ENCODE data around the gene ZIK1. TPM values are rescaled to one million over a fixed set of nuclear protein-coding genes. Genes with fewer than 3 reads are reported as not detected.

ZIK1 gene
- total and polyA plus RNA-seq, 9 of the 15 experiments (the other 6 are each of a cell fraction or from before 2014, with no cell fraction given), result 0.03 to 0.42 (median 0.15) TPM; not detected in 1

GRCh38 chr19:57559404-57560025 is 24.4 kb upstream of the ZIK1 start, which contains the start of gene ZNF550 (continued):
- TF ChIP-seq DACH1 (IDR thresholded peaks at IDR 0.05; ENCODE audit: partially characterized antibody) (no peak), ZNF445 (CRISPR knock-in tag; IDR thresholded peaks at IDR 0.05; ENCODE audit: low read depth) (no peak), CTCF (IDR thresholded peaks at IDR 0.05 in 2 of 3, conservative IDR thresholded peaks at IDR 0.05 in 1 of 3; ENCODE audit: insufficient read depth in 2 of 3, low read depth in 1 of 3, low read length in 3 of 3) (no peak), LCOR (CRISPR knock-in tag; IDR thresholded peaks at IDR 0.05) (no peak), KAT2B (IDR thresholded peaks at IDR 0.05; ENCODE audit: low read depth, low read length) (no peak), PCBP1 (IDR thresholded peaks at IDR 0.05; ENCODE audit: low read depth, low read length, poor library complexity, severe bottlenecking) (no peak), HDAC2 (IDR thresholded peaks at IDR 0.05) (no peak), PHB2 (IDR thresholded peaks at IDR 0.05; ENCODE audit: low read depth) (no peak), NUFIP1 (IDR thresholded peaks at IDR 0.05; ENCODE audit: partially characterized antibody) (no peak), PRMT5 (CRISPR knock-in tag; IDR thresholded peaks at IDR 0.05) (no peak), POLR2H (tag; IDR thresholded peaks at IDR 0.05; ENCODE audit: low read depth) (no peak), ATF7 (IDR thresholded peaks at IDR 0.05) (peak; percentile 33; the same call in 1 of the 2 replicates), HDGF (IDR thresholded peaks at IDR 0.05) (no peak), RBM14 (IDR thresholded peaks at IDR 0.05; ENCODE audit: borderline replicate concordance, insufficient read depth, low read depth, low read length) (no peak), BCL6 (CRISPR knock-in tag; IDR thresholded peaks at IDR 0.05) (no peak), ZFX (CRISPR knock-in tag; IDR thresholded peaks at IDR 0.05) (peak; percentile 42), IRF2 (CRISPR knock-in tag; IDR thresholded peaks at IDR 0.05) (no peak), ZNF785 (CRISPR knock-in tag; IDR thresholded peaks at IDR 0.05) (no peak), RB1 (IDR thresholded peaks at IDR 0.05; ENCODE audit: low read depth) (no peak), DNMT1 (IDR thresholded peaks at IDR 0.05) (no peak), CC2D1A (IDR thresholded peaks at IDR 0.05) (no peak), CXXC5 (CRISPR knock-in tag; IDR thresholded peaks at IDR 0.05) (peak; percentile 82), PKNOX1 (IDR thresholded peaks at IDR 0.05) (peak; percentile 55), RHOXF2B (CRISPR knock-in tag; conservative IDR thresholded peaks at IDR 0.05) (no peak), SOX6 (IDR thresholded peaks at IDR 0.05) (no peak), WHSC1 (IDR thresholded peaks at IDR 0.05; ENCODE audit: low read length) (no peak), ARID3B (CRISPR knock-in tag; IDR thresholded peaks at IDR 0.05; ENCODE audit: borderline replicate concordance) (no peak), MEF2A (IDR thresholded peaks at IDR 0.05; ENCODE audit: control insufficient read depth, low read depth, low read length) (no peak), ZNF589 (CRISPR knock-in tag; IDR thresholded peaks at IDR 0.05; ENCODE audit: low read depth) (no peak)

Data from K562 (cell line).